ENCODE results near the gene MAB21L3. TPM values are rescaled to one million over a fixed set of nuclear protein-coding genes. Genes with fewer than 3 reads are reported as not detected.

Gene MAB21L3
- total RNA-seq, 2 experiments from 2014 or later: not detected

GRCh38 chr1:116177861-116178260 is 66.7 kb downstream of the MAB21L3 start:
- no peaks in the 10 kb centered on the region for H3K9me3 ChIP-seq (ENCODE audit: control insufficient read depth in 1 of 2, insufficient read depth in 1 of 2, low read length in 2 of 2)
- ChIA-PET CTCF (no interaction called here), POLR2A (no interaction called here)
- intact Hi-C loops (cut with DNase I, micrococcal nuclease): no loop called here
- Mint-ChIP-seq H3K27me3 (peaks cover 4% of the 10 kb centered on the region), H3K4me1 (ENCODE audit: low read depth) (no peaks in the 10 kb centered on the region), H3K4me3 (no peak overlapping the region), H3K27ac (no peak overlapping the region), H3K36me3 (ENCODE audit: low read depth) (no peaks in the 10 kb centered on the region), H3K9me3 (no peaks in the 10 kb centered on the region)
- DNase-seq: no peak
- H3K27ac ChIP-seq (ENCODE audit: low read depth in 1 of 2, low read length in 2 of 2): no peak overlapping the region
- TF ChIP-seq CTCF (IDR thresholded peaks at IDR 0.05): no peak
- no peaks in the 10 kb centered on the region for H3K27me3 ChIP-seq (ENCODE audit: control insufficient read depth in 1 of 2, insufficient read depth in 2 of 2, low read length in 2 of 2)
- H3K36me3 ChIP-seq (ENCODE audit: insufficient read depth, low read length): no peaks in the 10 kb centered on the region
- no peak for ATAC-seq (ENCODE audit: poor library complexity)
- H3K4me3 ChIP-seq (ENCODE audit: low read length): no peak overlapping the region
- peaks cover 4% of the 10 kb centered on the region for H3K4me1 ChIP-seq (ENCODE audit: insufficient read depth, low read length)

- ATAC-seq (ENCODE audit: poor library complexity) (no peak), DNase-seq (no peak)
- Mint-ChIP-seq H3K9me3 (no peaks in the 10 kb centered on the region), H3K27ac (no peak overlapping the region), H3K4me1 (ENCODE audit: low read depth) (no peaks in the 10 kb centered on the region), H3K4me3 (no peak overlapping the region), H3K36me3 (ENCODE audit: low read depth) (no peaks in the 10 kb centered on the region), H3K27me3 (peaks cover 7% of the 10 kb centered on the region)
- no peaks in the 10 kb centered on the region for H3K9me3 ChIP-seq (ENCODE audit: control insufficient read depth in 1 of 2, insufficient read depth in 1 of 2, low read length in 2 of 2)
- H3K4me1 ChIP-seq (ENCODE audit: insufficient read depth, low read length): peaks cover 4% of the 10 kb centered on the region
- ChIA-PET CTCF (no interaction called here), POLR2A (no interaction called here)
- TF ChIP-seq CTCF (IDR thresholded peaks at IDR 0.05): no peak
- H3K4me3 ChIP-seq (ENCODE audit: low read length): no peak overlapping the region
- H3K36me3 ChIP-seq (ENCODE audit: insufficient read depth, low read length): no peaks in the 10 kb centered on the region
- no peaks in the 10 kb centered on the region for H3K27me3 ChIP-seq (ENCODE audit: control insufficient read depth in 1 of 2, insufficient read depth in 2 of 2, low read length in 2 of 2)
- intact Hi-C loops (cut with DNase I, micrococcal nuclease): no loop called here
- no peak overlapping the region for H3K27ac ChIP-seq (ENCODE audit: low read depth in 1 of 2, low read length in 2 of 2)
These were observed 67.6 kb downstream of the MAB21L3 start for GRCh38 chr1:116178837-116179236.

GRCh38 chr1:116179419-116179818 is 68.2 kb downstream of the MAB21L3 start:
- ChIA-PET POLR2A (no interaction called here), CTCF (no interaction called here)
- no peaks in the 10 kb centered on the region for H3K36me3 ChIP-seq (ENCODE audit: insufficient read depth, low read length)
- H3K27ac Mint-ChIP-seq: no peak overlapping the region
- DNase-seq: no peak
- intact Hi-C loops (cut with DNase I, micrococcal nuclease): no loop called here
- no peaks in the 10 kb centered on the region for H3K27me3 ChIP-seq (ENCODE audit: control insufficient read depth in 1 of 2, insufficient read depth in 2 of 2, low read length in 2 of 2)
- no peaks in the 10 kb centered on the region for H3K36me3 Mint-ChIP-seq (ENCODE audit: low read depth)
- ATAC-seq (ENCODE audit: poor library complexity): no peak
- no peaks in the 10 kb centered on the region for H3K9me3 Mint-ChIP-seq
- H3K27ac ChIP-seq (ENCODE audit: low read depth in 1 of 2, low read length in 2 of 2): no peak overlapping the region
- no peak overlapping the region for H3K4me3 Mint-ChIP-seq
- H3K4me3 ChIP-seq (ENCODE audit: low read length): no peak overlapping the region
- no peak for TF ChIP-seq CTCF (IDR thresholded peaks at IDR 0.05)
- H3K9me3 ChIP-seq (ENCODE audit: control insufficient read depth in 1 of 2, insufficient read depth in 1 of 2, low read length in 2 of 2): no peaks in the 10 kb centered on the region
- peaks cover 3% of the 10 kb centered on the region for H3K4me1 ChIP-seq (ENCODE audit: insufficient read depth, low read length)
- H3K4me1 Mint-ChIP-seq (ENCODE audit: low read depth): no peaks in the 10 kb centered on the region
- H3K27me3 Mint-ChIP-seq: peaks cover 7% of the 10 kb centered on the region

All from CD4-positive, alpha-beta T cell (primary cell).